K562 (cell line): Measurements from ENCODE around the gene POU2AF2. TPM values are rescaled to one million over a fixed set of nuclear protein-coding genes. Genes with fewer than 3 reads are reported as not detected.

Experiments used
- ATAC-seq: fragments of 200-7000 bp; cut with Tn5 transposase; 3 replicates; pipeline ENCODE4 v1.9.1; 2020; ENCODE audit warnings: moderate library complexity
- BruUV-seq: library from RNA; stranded (reverse); fragments of 400-500 nt; replicated peaks from 2 replicates; lab custom pipeline; 2021; lab: Mats Ljungman, UMichigan
- CTCF ChIA-PET: fragments of 300-600 bp; formaldehyde crosslinking; extraction: SDS; loops from one replicate; lab custom pipeline; 2021; ENCODE audit warnings: low intra/inter-chr PET ratio; lab: Yijun Ruan, JAX
- POLR2A ChIA-PET: fragments of 300-600, 350-650 bp; sonication (Branson Sonifier 250); formaldehyde crosslinking; extraction: SDS; loops from one replicate; lab custom pipeline; 2021; ENCODE audit warnings: antibody characterized with exemption, inconsistent platforms; lab: Yijun Ruan, JAX
- DNase-seq, 4 experiments: peaks; one replicate each; pipeline versions ENCODE4 v3.0.0 to v3.0.0-alpha.2; 2011 to 2018; ENCODE audit warnings: low spot score in 3 of 4, mixed read lengths in 3 of 4; ENCODE audit errors: extremely low read depth in 1 of 4
- FAIRE-seq: peaks from 2 replicates; lab custom pipeline; 2011; peaks lifted over from hg19 to GRCh38; lab: Jason Lieb, UNC
- H2AFZ ChIP-seq: 2 replicates; pipeline ENCODE4 v1.6.0; 2011; ENCODE audit warnings: low read depth, low read length, control low read depth, inconsistent platforms
- H3K27ac ChIP-seq: fragments of 200-600 bp; 3 replicates; pipeline ENCODE4 v1.8.0; 2011; ENCODE audit warnings: low read depth, mild to moderate bottlenecking, control low read depth, inconsistent platforms, low read length, moderate library complexity, mixed read lengths; ENCODE audit errors: extremely low read depth
- H3K27me3 ChIP-seq, 2 experiments: fragments of 300-600 bp in 1 of 2; 2 replicates in 1 of 2; 3 replicates in 1 of 2; pipeline versions ENCODE4 v1.6.0 to v1.8.0; 2011; ENCODE audit warnings: inconsistent platforms in 2 of 2, low read length in 2 of 2, mild to moderate bottlenecking in 1 of 2, mixed read lengths in 1 of 2, moderate library complexity in 1 of 2; ENCODE audit not compliant: control insufficient read depth in 2 of 2, insufficient read depth in 2 of 2
- H3K36me3 ChIP-seq: fragments of 300-600 bp; 3 replicates; pipeline ENCODE4 v1.8.0; 2011; ENCODE audit warnings: mild to moderate bottlenecking, low read length, inconsistent platforms; ENCODE audit not compliant: control insufficient read depth, insufficient read depth
- H3K4me1 ChIP-seq, 2 experiments: fragments of 200-600 bp in 1 of 2; replicated peaks in 1 of 2; 2 replicates in 1 of 2; 3 replicates in 1 of 2; pipeline versions ENCODE4 v1.5.1 to v1.8.0; 2011; ENCODE audit warnings: inconsistent platforms in 2 of 2, low read length in 2 of 2, mild to moderate bottlenecking in 1 of 2, mixed read lengths in 1 of 2, moderate library complexity in 1 of 2; ENCODE audit not compliant: control insufficient read depth in 2 of 2, insufficient read depth in 2 of 2
- H3K4me2 ChIP-seq: 2 replicates; pipeline ENCODE4 v1.6.1; 2011; ENCODE audit warnings: low read length, control low read depth, inconsistent platforms, mixed read lengths; ENCODE audit not compliant: insufficient read depth
- H3K4me3 ChIP-seq: fragments of 200-600 bp; sonication (generic), shearing (Covaris generic); 2 replicates; pipeline ENCODE4 v1.5.1; 2016; ENCODE audit warnings: control low read depth, inconsistent platforms
- H3K79me2 ChIP-seq: fragments of 200-600 bp; 3 replicates; pipeline ENCODE4 v1.8.0; 2011; ENCODE audit warnings: low read length, inconsistent platforms; ENCODE audit not compliant: control insufficient read depth, insufficient read depth
- H3K9ac ChIP-seq, 2 experiments: 2 replicates each; pipeline versions ENCODE4 v1.6.0 to v1.6.1; 2011; ENCODE audit warnings: low read depth in 2 of 2, low read length in 2 of 2, control low read depth in 1 of 2, inconsistent platforms in 1 of 2, mild to moderate bottlenecking in 1 of 2, mixed read lengths in 1 of 2; ENCODE audit not compliant: insufficient read depth in 1 of 2
- H3K9me1 ChIP-seq: one replicate; pipeline ENCODE4 v1.6.0; 2011; ENCODE audit warnings: inconsistent platforms, mild to moderate bottlenecking, low read length, moderate library complexity; ENCODE audit not compliant: control insufficient read depth, insufficient read depth
- H3K9me3 ChIP-seq: replicated peaks from 2 replicates; pipeline ENCODE4 v1.5.1; 2011; ENCODE audit warnings: low read depth, low read length, inconsistent platforms; ENCODE audit not compliant: control insufficient read depth, insufficient read depth
- H4K20me1 ChIP-seq: replicated peaks from 2 replicates; pipeline ENCODE4 v1.6.1; 2011; ENCODE audit warnings: low read length, inconsistent platforms, mixed read lengths; ENCODE audit not compliant: control insufficient read depth, insufficient read depth
- CCNT2 ChIP-seq: IDR thresholded peaks from 2 replicates; pipeline ENCODE4 v1.6.1; 2011; ENCODE audit warnings: borderline replicate concordance, low read depth, mild to moderate bottlenecking, moderate library complexity, mixed read lengths, low read length; ENCODE audit not compliant: insufficient read length; ENCODE audit errors: extremely low read depth
- CHD1 ChIP-seq: fragments of 200-600 bp; sonication (generic); IDR thresholded peaks from one replicate; pipeline ENCODE4 v1.6.1; 2012; ENCODE audit warnings: mild to moderate bottlenecking, moderate library complexity, low read length, inconsistent platforms
- HMGXB4 ChIP-seq: sonication (generic); formaldehyde crosslinking; IDR thresholded peaks from 2 replicates; pipeline ENCODE4 v1.8.1; 2023; ENCODE audit warnings: mild to moderate bottlenecking, missing genetic modification reagents
- HNRNPH1 ChIP-seq: fragments of 200-400 bp; formaldehyde crosslinking; optimal IDR thresholded peaks from 2 replicates; pipeline ENCODE3; 2017; ENCODE audit warnings: low read depth, mild to moderate bottlenecking, low read length, moderate library complexity
- HNRNPUL1 ChIP-seq: fragments of 200-400 bp; formaldehyde crosslinking; IDR thresholded peaks from 2 replicates; pipeline ENCODE4 v1.6.1; 2017; ENCODE audit warnings: low read length
- SIRT6 ChIP-seq: IDR thresholded peaks from one replicate; pipeline ENCODE4 v1.6.1; 2012; ENCODE audit warnings: low read depth, mild to moderate bottlenecking, control low read depth, inconsistent platforms, low read length, moderate library complexity
- ZNF143 ChIP-seq: sonication (generic); formaldehyde crosslinking; IDR thresholded peaks from 2 replicates; pipeline ENCODE4 v1.9.0; 2022; ENCODE audit warnings: mild to moderate bottlenecking, missing genetic modification reagents
- ZNF165 ChIP-seq: fragments of 250-450 bp; sonication (Bioruptor Pico); IDR thresholded peaks from 2 replicates; pipeline ENCODE4 v1.4.0; 2020; ENCODE audit warnings: borderline replicate concordance
- ZNF408 ChIP-seq: fragments of 250-450 bp; sonication (Bioruptor Pico); IDR thresholded peaks from 2 replicates; pipeline ENCODE4 v1.4.0; 2020; ENCODE audit warnings: low read depth, mild to moderate bottlenecking, moderate library complexity
- WGBS: fragments of 100-300 bp; shearing (Covaris generic); methylation state at CpG from one replicate; pipeline ENCODE4 v1.1.6; 2016; ENCODE audit warnings: low coverage, mixed read lengths; ENCODE audit not compliant: insufficient coverage; ENCODE audit errors: missing lambda C conversion rate; 5-methylcytosine and 5-hydroxymethylcytosine counted together
- in situ Hi-C: fragments of 300-500 bp; cut with MboI; formaldehyde crosslinking; loops from 4 replicates; pipeline ENCODE4 v1.15.0; 2018; ENCODE audit warnings: inconsistent platforms, mixed read lengths
- intact Hi-C: fragments of 100-400 bp; cut with micrococcal nuclease; formaldehyde crosslinking; loops from 2 replicates; pipeline ENCODE4 v1.14.2; 2022
- polyA plus RNA-seq, 8 experiments: library from polyadenylated mRNA; depleted of rRNA in 4 of 8; stranded (reverse) in 5 of 8; unstranded in 3 of 8; fragments of >200 nt; fragmentation: Nextera tagmentation in 2 of 8; fragmentation: Illumina TruSeq in 1 of 8; extraction: Ambion mirVana in 2 of 8; extraction: Trizol in 1 of 8; gene quantifications; 2 replicates each; pipeline versions ENCODE4 v1.2.1 to v1.2.3, GENCODE V29; 2011 to 2014; ENCODE audit warnings: inconsistent platforms in 1 of 8, missing spikeins in 1 of 8
- total RNA-seq, 7 experiments: library from RNA; depleted of rRNA in 6 of 7; stranded (reverse); fragments of >200 nt in 6 of 7; fragmentation: Illumina TruSeq in 2 of 7; extraction: Trizol in 2 of 7; gene quantifications; 2 replicates each; pipeline versions ENCODE4 v1.2.1 to v1.2.3, GENCODE V29; 2011 to 2021; ENCODE audit warnings: low replicate concordance in 1 of 7
- TF ChIP-seq, protein P1 (sequence below): fragments of 250-450 bp; sonication (Bioruptor Pico); IDR thresholded peaks from 2 replicates; pipeline ENCODE4 v1.8.0; 2021; ENCODE audit warnings: mild to moderate bottlenecking, moderate library complexity
- TF ChIP-seq, protein P2 (sequence below): fragments of 250-450 bp; sonication (Bioruptor Pico); IDR thresholded peaks from 2 replicates; pipeline ENCODE4 v1.5.0; 2020; ENCODE audit warnings: mild to moderate bottlenecking
- TF ChIP-seq, protein P3 (sequence below): fragments of 150-350 bp; conservative IDR thresholded peaks from 2 replicates; pipeline ENCODE4 v1.6.1; 2014; ENCODE audit warnings: low read length

The POU2AF2 gene
- total and polyA plus RNA-seq, 9 of the 15 experiments (the other 6 are each of a cell fraction or from before 2014, with no cell fraction given) = not detected

GRCh38 chr11:111282562-111283075, 37.1 kb downstream of the POU2AF2 start (continued):
- TF ChIP-seq CCNT2 = no peak

- CTCF ChIA-PET = interaction anchor here (0.6 to 3.5 kb wide), 3 partner anchors 20 to 162 kb away, joined by 3 to 16 read pairs (median 15); no protein-coding TSS in a partner anchor
- Histone ChIP-seq H3K9me3 (no peaks in the 10 kb centered on the region), H3K4me1 (peaks cover 0 to 3% of the 10 kb centered on the region in 2 experiments; a peak in 1 of 5 replicates), H3K27me3 (peaks cover 0 to 20% of the 10 kb centered on the region in 2 experiments; a peak in 3 of 5 replicates), H3K36me3 (no peaks in the 10 kb centered on the region), H2AFZ (no peak overlapping the region), H3K79me2 (no peaks in the 10 kb centered on the region), H3K4me2 (no peak overlapping the region), H3K9ac (peak overlapping the region in 1 of 2 experiments; percentile 27; a peak in 1 of 4 replicates), H3K27ac (no peak overlapping the region), H3K9me1 (no peaks in the 10 kb centered on the region), H4K20me1 (no peaks in the 10 kb centered on the region), H3K4me3 (no peak overlapping the region)
- no TSS peak for BruUV-seq
- intact Hi-C loops = loop anchor here (1.0 kb wide), 2 partner anchors 139 to 162 kb away; no protein-coding TSS in a partner anchor
- peak; percentile 62 for ATAC-seq
- 7% methylated on average over 33 of the region's 33 CpGs for WGBS
- in situ Hi-C loops = loop anchor here (10.0 kb wide), 1 partner anchor 161 kb away; no protein-coding TSS in a partner anchor
- no peak for FAIRE-seq
- POLR2A ChIA-PET = no interaction called here
- no peak for DNase-seq
- TF ChIP-seq, protein P1, sequence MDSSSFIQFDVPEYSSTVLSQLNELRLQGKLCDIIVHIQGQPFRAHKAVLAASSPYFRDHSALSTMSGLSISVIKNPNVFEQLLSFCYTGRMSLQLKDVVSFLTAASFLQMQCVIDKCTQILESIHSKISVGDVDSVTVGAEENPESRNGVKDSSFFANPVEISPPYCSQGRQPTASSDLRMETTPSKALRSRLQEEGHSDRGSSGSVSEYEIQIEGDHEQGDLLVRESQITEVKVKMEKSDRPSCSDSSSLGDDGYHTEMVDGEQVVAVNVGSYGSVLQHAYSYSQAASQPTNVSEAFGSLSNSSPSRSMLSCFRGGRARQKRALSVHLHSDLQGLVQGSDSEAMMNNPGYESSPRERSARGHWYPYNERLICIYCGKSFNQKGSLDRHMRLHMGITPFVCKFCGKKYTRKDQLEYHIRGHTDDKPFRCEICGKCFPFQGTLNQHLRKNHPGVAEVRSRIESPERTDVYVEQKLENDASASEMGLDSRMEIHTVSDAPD = no peak
- no peak for TF ChIP-seq SIRT6
- no peak for TF ChIP-seq HNRNPUL1
- TF ChIP-seq HMGXB4 = no peak
- no peak for TF ChIP-seq ZNF165
- no peak for TF ChIP-seq ZNF143
- no peak for TF ChIP-seq HNRNPH1
- TF ChIP-seq, protein P2, sequence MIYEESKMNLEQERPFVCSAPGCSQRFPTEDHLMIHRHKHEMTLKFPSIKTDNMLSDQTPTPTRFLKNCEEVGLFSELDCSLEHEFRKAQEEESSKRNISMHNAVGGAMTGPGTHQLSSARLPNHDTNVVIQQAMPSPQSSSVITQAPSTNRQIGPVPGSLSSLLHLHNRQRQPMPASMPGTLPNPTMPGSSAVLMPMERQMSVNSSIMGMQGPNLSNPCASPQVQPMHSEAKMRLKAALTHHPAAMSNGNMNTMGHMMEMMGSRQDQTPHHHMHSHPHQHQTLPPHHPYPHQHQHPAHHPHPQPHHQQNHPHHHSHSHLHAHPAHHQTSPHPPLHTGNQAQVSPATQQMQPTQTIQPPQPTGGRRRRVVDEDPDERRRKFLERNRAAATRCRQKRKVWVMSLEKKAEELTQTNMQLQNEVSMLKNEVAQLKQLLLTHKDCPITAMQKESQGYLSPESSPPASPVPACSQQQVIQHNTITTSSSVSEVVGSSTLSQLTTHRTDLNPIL = no peak
- no peak for TF ChIP-seq CHD1
- TF ChIP-seq, protein P3, sequence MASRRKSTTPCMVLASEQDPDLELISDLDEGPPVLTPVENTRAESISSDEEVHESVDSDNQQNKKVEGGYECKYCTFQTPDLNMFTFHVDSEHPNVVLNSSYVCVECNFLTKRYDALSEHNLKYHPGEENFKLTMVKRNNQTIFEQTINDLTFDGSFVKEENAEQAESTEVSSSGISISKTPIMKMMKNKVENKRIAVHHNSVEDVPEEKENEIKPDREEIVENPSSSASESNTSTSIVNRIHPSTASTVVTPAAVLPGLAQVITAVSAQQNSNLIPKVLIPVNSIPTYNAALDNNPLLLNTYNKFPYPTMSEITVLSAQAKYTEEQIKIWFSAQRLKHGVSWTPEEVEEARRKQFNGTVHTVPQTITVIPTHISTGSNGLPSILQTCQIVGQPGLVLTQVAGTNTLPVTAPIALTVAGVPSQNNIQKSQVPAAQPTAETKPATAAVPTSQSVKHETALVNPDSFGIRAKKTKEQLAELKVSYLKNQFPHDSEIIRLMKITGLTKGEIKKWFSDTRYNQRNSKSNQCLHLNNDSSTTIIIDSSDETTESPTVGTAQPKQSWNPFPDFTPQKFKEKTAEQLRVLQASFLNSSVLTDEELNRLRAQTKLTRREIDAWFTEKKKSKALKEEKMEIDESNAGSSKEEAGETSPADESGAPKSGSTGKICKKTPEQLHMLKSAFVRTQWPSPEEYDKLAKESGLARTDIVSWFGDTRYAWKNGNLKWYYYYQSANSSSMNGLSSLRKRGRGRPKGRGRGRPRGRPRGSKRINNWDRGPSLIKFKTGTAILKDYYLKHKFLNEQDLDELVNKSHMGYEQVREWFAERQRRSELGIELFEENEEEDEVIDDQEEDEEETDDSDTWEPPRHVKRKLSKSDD = no peak
- no peak for TF ChIP-seq ZNF408 (CRISPR knock-in tag)
These were observed 38.5 kb downstream of the POU2AF2 start for GRCh38 chr11:111283945-111284481.
